GM23338 (cell line): Measurements from ENCODE around the gene COL16A1. TPM values are rescaled to one million over a fixed set of nuclear protein-coding genes. Genes with fewer than 3 reads are reported as not detected.

Source experiments
- ATAC-seq: fragments of 200-7000 bp; cut with Tn5 transposase; 3 replicates; pipeline ENCODE4 v1.9.1; 2020
- DNase-seq: peaks from one replicate; pipeline ENCODE4 v3.0.0-alpha.2; 2015; ENCODE audit warnings: low spot score
- H2AFZ ChIP-seq: fragments of 200-600 bp; sonication (generic); 2 replicates; pipeline ENCODE4 v1.8.0; 2016; ENCODE audit warnings: antibody characterized with exemption, mild to moderate bottlenecking, moderate library complexity
- H3F3A ChIP-seq: fragments of 200-600 bp; sonication (generic); replicated peaks from 2 replicates; pipeline ENCODE4 v1.8.0; 2017; ENCODE audit warnings: antibody characterized with exemption, mixed run types, low read depth
- H3K27ac ChIP-seq: fragments of 200-600 bp; sonication (generic); 2 replicates; pipeline ENCODE4 v1.6.1; 2016; ENCODE audit warnings: low read depth
- H3K27me3 ChIP-seq: fragments of 200-600 bp; sonication (generic); 2 replicates; pipeline ENCODE4 v1.8.0; 2016; ENCODE audit warnings: mild to moderate bottlenecking, mixed run types, moderate library complexity; ENCODE audit not compliant: insufficient read depth
- H3K36me3 ChIP-seq: fragments of 200-600 bp; sonication (generic); 2 replicates; pipeline ENCODE4 v1.8.0; 2016; ENCODE audit warnings: mild to moderate bottlenecking; ENCODE audit not compliant: insufficient read depth
- H3K4me1 ChIP-seq: fragments of 200-600 bp; sonication (generic); 2 replicates; pipeline ENCODE4 v1.8.0; 2016; ENCODE audit warnings: mild to moderate bottlenecking, moderate library complexity; ENCODE audit not compliant: insufficient read depth
- H3K4me2 ChIP-seq: fragments of 200-600 bp; sonication (generic); 2 replicates; pipeline ENCODE4 v1.7.1; 2017; ENCODE audit warnings: mixed run types
- H3K4me3 ChIP-seq: fragments of 200-600 bp; sonication (generic); 2 replicates; pipeline ENCODE4 v1.6.1; 2016; ENCODE audit warnings: mixed run types
- H3K79me2 ChIP-seq: fragments of 200-600 bp; sonication (generic); replicated peaks from 2 replicates; pipeline ENCODE4 v1.8.0; 2017; ENCODE audit warnings: mild to moderate bottlenecking; ENCODE audit not compliant: insufficient read depth
- H3K9me2 ChIP-seq: fragments of 200-600 bp; sonication (generic); 2 replicates; pipeline ENCODE4 v1.8.0; 2017; ENCODE audit not compliant: insufficient read depth
- H4K20me1 ChIP-seq: fragments of 200-600 bp; sonication (generic); replicated peaks from 2 replicates; pipeline ENCODE4 v1.8.0; 2017; ENCODE audit warnings: mild to moderate bottlenecking; ENCODE audit not compliant: insufficient read depth
- H3K27ac Mint-ChIP-seq: 2 replicates; pipeline ENCODE4 v1.8.0; 2020; ENCODE audit warnings: inconsistent platforms, mild to moderate bottlenecking, moderate library complexity, mixed read lengths
- H3K27me3 Mint-ChIP-seq: 3 replicates; pipeline ENCODE4 v1.8.0; 2022; ENCODE audit warnings: low read depth, mild to moderate bottlenecking, moderate library complexity, mixed read lengths, inconsistent platforms; ENCODE audit not compliant: insufficient read depth, poor library complexity
- H3K36me3 Mint-ChIP-seq: 3 replicates; pipeline ENCODE4 v1.8.0; 2021; ENCODE audit warnings: low read depth, mild to moderate bottlenecking, inconsistent platforms, moderate library complexity, mixed read lengths
- H3K4me1 Mint-ChIP-seq: 3 replicates; pipeline ENCODE4 v1.8.0; 2020; ENCODE audit warnings: mild to moderate bottlenecking, inconsistent platforms, mixed read lengths
- H3K4me3 Mint-ChIP-seq: 3 replicates; pipeline ENCODE4 v1.8.0; 2021; ENCODE audit warnings: moderate library complexity, mild to moderate bottlenecking, inconsistent platforms, mixed read lengths
- H3K9me3 Mint-ChIP-seq: 3 replicates; pipeline ENCODE4 v1.8.0; 2020; ENCODE audit warnings: moderate library complexity, mild to moderate bottlenecking, inconsistent platforms, mixed read lengths
- CREB1 ChIP-seq: fragments of 250-450 bp; sonication (Bioruptor Pico); IDR thresholded peaks from 2 replicates; pipeline ENCODE4 v1.5.0; 2020; ENCODE audit warnings: low read depth, mild to moderate bottlenecking, moderate library complexity
- ETS1 ChIP-seq: IDR thresholded peaks from 2 replicates; pipeline ENCODE4 v1.6.1; 2016; ENCODE audit warnings: antibody characterized with exemption
- EZH2 ChIP-seq: fragments of 200-600 bp; sonication (generic); IDR thresholded peaks from one replicate; pipeline ENCODE4 v1.8.0; 2017; ENCODE audit warnings: antibody characterized with exemption, mild to moderate bottlenecking, low read depth; ENCODE audit not compliant: unreplicated experiment
- EZH2phosphoT487 ChIP-seq: fragments of 200-600 bp; sonication (generic); IDR thresholded peaks from one replicate; pipeline ENCODE4 v1.8.1; 2018; ENCODE audit warnings: antibody characterized with exemption; ENCODE audit not compliant: unreplicated experiment
- JUNB ChIP-seq: IDR thresholded peaks from one replicate; pipeline ENCODE4 v1.6.1; 2016; ENCODE audit warnings: antibody characterized with exemption; ENCODE audit not compliant: unreplicated experiment
- NANOG ChIP-seq: IDR thresholded peaks from 2 replicates; pipeline ENCODE4 v1.6.1; 2016; ENCODE audit warnings: antibody characterized with exemption, borderline replicate concordance
- POLR2AphosphoS5 ChIP-seq: IDR thresholded peaks from 2 replicates; pipeline ENCODE4 v1.6.1; 2016; ENCODE audit warnings: antibody characterized with exemption, low read depth
- STAT1 ChIP-seq: IDR thresholded peaks from one replicate; pipeline ENCODE4 v1.6.1; 2016; ENCODE audit warnings: antibody characterized with exemption; ENCODE audit not compliant: unreplicated experiment
- ZNF114 ChIP-seq: fragments of 250-450 bp; sonication (Bioruptor Pico); IDR thresholded peaks from 2 replicates; pipeline ENCODE4 v1.5.0; 2020; ENCODE audit warnings: mild to moderate bottlenecking, moderate library complexity
- ZNF331 ChIP-seq: fragments of 250-450 bp; sonication (Bioruptor Pico); IDR thresholded peaks from 2 replicates; pipeline ENCODE4 v1.5.0; 2020; ENCODE audit warnings: low read depth, mild to moderate bottlenecking, moderate library complexity
- polyA plus RNA-seq: library from polyadenylated mRNA; unstranded; fragments of >200 nt; fragmentation: Nextera tagmentation; extraction: Ambion mirVana; gene quantifications from 2 replicates; pipeline ENCODE4 v1.2.1, GENCODE V29; 2016
- total RNA-seq: library from RNA; depleted of rRNA; stranded (reverse); fragments of >200 nt; shearing (Covaris generic); gene quantifications from 2 replicates; pipeline ENCODE4 v1.2.3, GENCODE V29; 2014
- TF ChIP-seq, protein P1 (sequence below), 2 experiments: fragments of 200-600 bp in 1 of 2; sonication (generic) in 1 of 2; conservative IDR thresholded peaks; 2 replicates each; pipeline versions ENCODE4 v1.5.1 to v1.6.1; 2016 to 2017; ENCODE audit warnings: antibody characterized with exemption in 2 of 2, low read depth in 2 of 2, mild to moderate bottlenecking in 2 of 2, moderate library complexity in 1 of 2
- TF ChIP-seq, protein P2 (sequence below): IDR thresholded peaks from one replicate; pipeline ENCODE4 v1.6.1; 2018; ENCODE audit warnings: antibody characterized with exemption; ENCODE audit not compliant: unreplicated experiment

COL16A1 gene
- total and polyA plus RNA-seq, 2 experiments from 2014 or later = 4.2 to 13.2 TPM

DNA sequence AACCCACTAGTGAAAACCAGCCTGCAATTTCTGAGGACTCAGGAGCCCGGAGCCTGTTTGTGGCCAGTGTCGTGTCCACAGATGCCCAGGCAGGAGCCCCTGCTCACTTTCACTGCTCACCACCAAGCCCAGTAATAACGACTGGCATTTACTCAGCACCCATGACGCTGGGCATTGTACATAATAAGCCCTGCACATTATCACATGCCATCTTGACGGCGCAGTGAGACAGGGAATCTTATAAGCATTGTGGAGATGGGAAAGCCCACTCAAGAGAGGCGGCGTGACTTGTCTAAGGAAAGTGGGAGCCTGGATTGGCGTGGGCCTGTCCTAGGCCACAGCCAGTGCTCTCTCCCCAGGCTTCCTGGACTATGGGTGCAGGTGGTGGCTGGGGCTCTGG is 30.4 kb downstream of the COL16A1 start (continued):
- TF ChIP-seq, protein P1, sequence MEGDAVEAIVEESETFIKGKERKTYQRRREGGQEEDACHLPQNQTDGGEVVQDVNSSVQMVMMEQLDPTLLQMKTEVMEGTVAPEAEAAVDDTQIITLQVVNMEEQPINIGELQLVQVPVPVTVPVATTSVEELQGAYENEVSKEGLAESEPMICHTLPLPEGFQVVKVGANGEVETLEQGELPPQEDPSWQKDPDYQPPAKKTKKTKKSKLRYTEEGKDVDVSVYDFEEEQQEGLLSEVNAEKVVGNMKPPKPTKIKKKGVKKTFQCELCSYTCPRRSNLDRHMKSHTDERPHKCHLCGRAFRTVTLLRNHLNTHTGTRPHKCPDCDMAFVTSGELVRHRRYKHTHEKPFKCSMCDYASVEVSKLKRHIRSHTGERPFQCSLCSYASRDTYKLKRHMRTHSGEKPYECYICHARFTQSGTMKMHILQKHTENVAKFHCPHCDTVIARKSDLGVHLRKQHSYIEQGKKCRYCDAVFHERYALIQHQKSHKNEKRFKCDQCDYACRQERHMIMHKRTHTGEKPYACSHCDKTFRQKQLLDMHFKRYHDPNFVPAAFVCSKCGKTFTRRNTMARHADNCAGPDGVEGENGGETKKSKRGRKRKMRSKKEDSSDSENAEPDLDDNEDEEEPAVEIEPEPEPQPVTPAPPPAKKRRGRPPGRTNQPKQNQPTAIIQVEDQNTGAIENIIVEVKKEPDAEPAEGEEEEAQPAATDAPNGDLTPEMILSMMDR (conservative IDR thresholded peaks at IDR 0.05; ENCODE audit: low read depth in 2 of 2) = no peak
- TF ChIP-seq JUNB (no peak), EZH2phosphoT487 (no peak), EZH2 (no peak), POLR2AphosphoS5 (no peak), STAT1 (no peak), ZNF331 (CRISPR knock-in tag) (no peak), CREB1 (CRISPR knock-in tag) (no peak), ZNF114 (no peak)
- TF ChIP-seq, protein P2, sequence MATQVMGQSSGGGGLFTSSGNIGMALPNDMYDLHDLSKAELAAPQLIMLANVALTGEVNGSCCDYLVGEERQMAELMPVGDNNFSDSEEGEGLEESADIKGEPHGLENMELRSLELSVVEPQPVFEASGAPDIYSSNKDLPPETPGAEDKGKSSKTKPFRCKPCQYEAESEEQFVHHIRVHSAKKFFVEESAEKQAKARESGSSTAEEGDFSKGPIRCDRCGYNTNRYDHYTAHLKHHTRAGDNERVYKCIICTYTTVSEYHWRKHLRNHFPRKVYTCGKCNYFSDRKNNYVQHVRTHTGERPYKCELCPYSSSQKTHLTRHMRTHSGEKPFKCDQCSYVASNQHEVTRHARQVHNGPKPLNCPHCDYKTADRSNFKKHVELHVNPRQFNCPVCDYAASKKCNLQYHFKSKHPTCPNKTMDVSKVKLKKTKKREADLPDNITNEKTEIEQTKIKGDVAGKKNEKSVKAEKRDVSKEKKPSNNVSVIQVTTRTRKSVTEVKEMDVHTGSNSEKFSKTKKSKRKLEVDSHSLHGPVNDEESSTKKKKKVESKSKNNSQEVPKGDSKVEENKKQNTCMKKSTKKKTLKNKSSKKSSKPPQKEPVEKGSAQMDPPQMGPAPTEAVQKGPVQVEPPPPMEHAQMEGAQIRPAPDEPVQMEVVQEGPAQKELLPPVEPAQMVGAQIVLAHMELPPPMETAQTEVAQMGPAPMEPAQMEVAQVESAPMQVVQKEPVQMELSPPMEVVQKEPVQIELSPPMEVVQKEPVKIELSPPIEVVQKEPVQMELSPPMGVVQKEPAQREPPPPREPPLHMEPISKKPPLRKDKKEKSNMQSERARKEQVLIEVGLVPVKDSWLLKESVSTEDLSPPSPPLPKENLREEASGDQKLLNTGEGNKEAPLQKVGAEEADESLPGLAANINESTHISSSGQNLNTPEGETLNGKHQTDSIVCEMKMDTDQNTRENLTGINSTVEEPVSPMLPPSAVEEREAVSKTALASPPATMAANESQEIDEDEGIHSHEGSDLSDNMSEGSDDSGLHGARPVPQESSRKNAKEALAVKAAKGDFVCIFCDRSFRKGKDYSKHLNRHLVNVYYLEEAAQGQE = no peak

- peak; percentile 20 for DNase-seq
- peaks cover 14% of the 10 kb centered on the region for H3K4me1 ChIP-seq
- TF ChIP-seq ETS1 (no peak), POLR2AphosphoS5 (no peak), NANOG (no peak)
- TF ChIP-seq, protein P1 (conservative IDR thresholded peaks at IDR 0.05; ENCODE audit: low read depth in 2 of 2) = no peak
These were observed 30.8 kb downstream of the COL16A1 start for GRCh38 chr1:31672986-31673385.

More at GRCh38 chr1:31672986-31673385, 30.8 kb downstream of the COL16A1 start:
- Histone ChIP-seq H3K9me2 (no peaks in the 10 kb centered on the region), H3K36me3 (no peaks in the 10 kb centered on the region), H4K20me1 (no peaks in the 10 kb centered on the region), H2AFZ (no peak overlapping the region), H3K4me3 (no peak overlapping the region), H3K27ac (no peak overlapping the region), H3K79me2 (no peaks in the 10 kb centered on the region), H3F3A (no peaks in the 10 kb centered on the region), H3K27me3 (no peaks in the 10 kb centered on the region), H3K4me2 (no peak overlapping the region)
- no peak for ATAC-seq
- Mint-ChIP-seq H3K4me3 (no peak overlapping the region), H3K4me1 (peaks cover 26% of the 10 kb centered on the region), H3K9me3 (no peaks in the 10 kb centered on the region), H3K27ac (no peak overlapping the region), H3K36me3 (no peaks in the 10 kb centered on the region), H3K27me3 (peaks cover 12% of the 10 kb centered on the region)
